Lower leg skin (tissue), 3 donors: ENCODE measurements around the gene TLE4.

Experiments used
- POLR2A ChIP-seq, 2 donors: fragments of 450-650 bp; IDR thresholded peaks; one replicate each; pipeline ENCODE4 v1.6.1; 2016 to 2017; ENCODE audit warnings: antibody characterized with exemption in 2 of 2, mild to moderate bottlenecking in 1 of 2, moderate library complexity in 1 of 2
- TF ChIP-seq, protein P1 (sequence below), 3 donors: fragments of 450-650 bp; IDR thresholded peaks; one replicate each; pipeline ENCODE4 v1.5.1; 2016; ENCODE audit warnings: antibody characterized with exemption in 3 of 3, mild to moderate bottlenecking in 3 of 3, moderate library complexity in 2 of 3

DNA sequence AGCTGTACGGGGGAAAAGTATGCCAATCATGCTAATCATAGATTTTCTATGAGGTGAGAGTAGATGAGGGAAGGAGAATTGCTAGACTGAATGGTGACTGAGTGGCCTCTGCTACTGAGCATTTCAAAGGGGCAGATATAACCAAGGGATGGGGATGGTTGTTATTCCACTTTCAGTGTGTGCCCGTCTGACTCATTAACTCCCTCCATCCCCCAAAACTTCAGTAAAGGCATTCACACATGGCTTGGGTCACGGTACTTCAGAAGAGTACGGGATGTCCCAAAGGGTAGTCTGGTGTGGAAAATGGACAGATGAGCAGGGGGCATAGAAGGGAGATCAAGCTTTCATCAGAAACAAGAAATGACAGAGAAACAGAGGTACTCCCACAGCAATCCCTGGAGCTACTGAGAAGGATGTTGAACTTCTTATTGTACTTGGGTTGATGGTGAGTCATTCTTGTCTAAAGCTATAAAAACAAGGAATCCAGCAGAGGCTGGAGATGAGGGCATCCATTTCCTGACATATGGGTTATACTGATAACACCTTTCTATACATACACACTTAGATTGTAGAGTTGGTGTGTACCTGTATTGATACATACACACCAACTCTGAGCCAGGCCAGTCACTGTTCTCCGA, 8.9 kb upstream of the TLE4 start:
- TF ChIP-seq, protein P1, sequence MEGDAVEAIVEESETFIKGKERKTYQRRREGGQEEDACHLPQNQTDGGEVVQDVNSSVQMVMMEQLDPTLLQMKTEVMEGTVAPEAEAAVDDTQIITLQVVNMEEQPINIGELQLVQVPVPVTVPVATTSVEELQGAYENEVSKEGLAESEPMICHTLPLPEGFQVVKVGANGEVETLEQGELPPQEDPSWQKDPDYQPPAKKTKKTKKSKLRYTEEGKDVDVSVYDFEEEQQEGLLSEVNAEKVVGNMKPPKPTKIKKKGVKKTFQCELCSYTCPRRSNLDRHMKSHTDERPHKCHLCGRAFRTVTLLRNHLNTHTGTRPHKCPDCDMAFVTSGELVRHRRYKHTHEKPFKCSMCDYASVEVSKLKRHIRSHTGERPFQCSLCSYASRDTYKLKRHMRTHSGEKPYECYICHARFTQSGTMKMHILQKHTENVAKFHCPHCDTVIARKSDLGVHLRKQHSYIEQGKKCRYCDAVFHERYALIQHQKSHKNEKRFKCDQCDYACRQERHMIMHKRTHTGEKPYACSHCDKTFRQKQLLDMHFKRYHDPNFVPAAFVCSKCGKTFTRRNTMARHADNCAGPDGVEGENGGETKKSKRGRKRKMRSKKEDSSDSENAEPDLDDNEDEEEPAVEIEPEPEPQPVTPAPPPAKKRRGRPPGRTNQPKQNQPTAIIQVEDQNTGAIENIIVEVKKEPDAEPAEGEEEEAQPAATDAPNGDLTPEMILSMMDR (IDR thresholded peaks at IDR 0.05), result no peak
- no peak for TF ChIP-seq POLR2A (IDR thresholded peaks at IDR 0.05)
